Skin epidermis (tissue), 12 donors: ENCODE data around the gene SPRED2.
"Not testable (repeated sequence)": the region's sequence is repeated elsewhere in the genome, so short reads cannot be mapped to it uniquely, and the experiment has no call there.

ENCODE experiments used
- H3K27ac ChIP-seq, 21 experiments: fragments of 200-600 bp; sonication (generic) in 11 of 21; one replicate each; pipeline ENCODE4 v1.5.0; 2020; ENCODE audit warnings: mild to moderate bottlenecking in 3 of 21, inconsistent platforms in 2 of 21, moderate library complexity in 2 of 21
- H3K4me3 ChIP-seq, 7 experiments: fragments of 200-600 bp; sonication (generic) in 2 of 7; one replicate each; pipeline ENCODE4 v1.5.0; 2020; ENCODE audit warnings: inconsistent platforms in 2 of 7, mild to moderate bottlenecking in 2 of 7, moderate library complexity in 1 of 7

The SPRED2 gene

DNA sequence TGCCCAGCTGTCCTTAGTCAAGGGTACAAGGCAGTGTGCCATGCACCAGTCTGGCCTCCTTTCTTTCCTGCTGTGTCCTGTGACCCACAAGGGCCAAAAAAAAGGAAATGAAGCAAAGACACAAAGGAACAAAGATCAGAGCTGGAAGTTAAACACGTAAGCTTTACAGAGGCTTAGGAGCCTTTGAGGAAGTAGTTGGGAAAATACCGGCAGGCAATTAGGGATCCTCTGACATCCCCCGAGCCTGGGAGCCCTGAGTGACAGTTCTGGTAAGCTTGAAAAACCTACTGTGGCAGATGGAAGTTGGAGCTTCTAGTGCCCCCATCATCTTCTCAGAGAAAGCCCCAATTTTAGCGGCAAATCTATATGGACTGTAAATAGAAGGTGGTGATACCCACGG lies 78.5 kb downstream of the SPRED2 start:
- Histone ChIP-seq H3K4me3 (no peak overlapping the region), H3K27ac (no peak overlapping the region)

DNA sequence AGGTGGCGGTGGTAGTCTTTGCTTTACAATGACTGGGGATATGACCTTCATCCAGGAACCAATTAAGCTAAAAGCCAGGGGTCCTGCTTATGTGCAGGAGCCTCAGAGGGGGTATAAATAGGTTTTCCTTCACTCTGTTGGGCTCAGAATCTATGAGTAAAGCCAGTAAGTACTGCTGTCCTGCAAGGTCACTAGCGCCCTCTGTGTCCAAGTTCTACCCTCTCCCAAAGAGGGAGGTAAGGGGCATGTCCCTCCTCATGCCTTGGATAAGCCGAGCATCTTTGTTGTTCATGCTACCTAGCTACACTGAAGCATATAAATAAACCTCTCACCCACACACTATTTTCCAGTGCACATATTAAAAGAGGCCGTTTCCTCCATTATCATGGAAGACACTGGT lies 79.4 kb downstream of the SPRED2 start:
- H3K27ac ChIP-seq, result no peak overlapping the region
- no peak overlapping the region for H3K4me3 ChIP-seq

DNA sequence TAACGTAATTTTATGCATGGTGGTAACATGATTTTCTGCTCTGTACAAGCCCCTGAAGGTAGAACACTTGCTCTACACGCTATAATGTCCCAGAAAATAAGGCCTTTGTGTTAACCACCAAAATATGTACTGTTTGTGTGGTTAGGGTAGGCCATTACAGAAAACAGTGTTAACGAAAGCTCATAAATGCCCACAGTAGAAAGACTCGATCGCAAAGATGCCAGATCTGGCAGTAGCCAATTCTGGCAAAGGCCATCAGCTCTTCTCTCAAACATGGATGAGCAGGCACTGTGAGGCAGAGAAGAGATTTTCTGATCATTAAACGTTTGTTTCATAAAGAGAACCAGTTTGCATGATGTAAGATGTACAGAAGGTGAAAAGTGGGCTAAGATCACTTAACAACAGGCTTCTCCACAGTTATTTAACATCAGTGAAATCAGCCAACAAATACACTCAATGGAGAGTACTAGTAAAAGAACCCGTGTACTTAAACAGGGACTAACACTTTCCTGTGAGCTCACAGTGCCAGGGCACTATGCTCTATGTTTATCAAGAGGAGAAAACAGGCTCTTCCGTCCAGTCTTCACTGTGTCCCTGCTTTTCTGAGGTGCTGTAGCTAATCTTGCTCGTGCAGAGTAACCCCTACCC lies 80.3 kb downstream of the SPRED2 start:
- Histone ChIP-seq H3K27ac (no peak overlapping the region), H3K4me3 (no peak overlapping the region)

DNA sequence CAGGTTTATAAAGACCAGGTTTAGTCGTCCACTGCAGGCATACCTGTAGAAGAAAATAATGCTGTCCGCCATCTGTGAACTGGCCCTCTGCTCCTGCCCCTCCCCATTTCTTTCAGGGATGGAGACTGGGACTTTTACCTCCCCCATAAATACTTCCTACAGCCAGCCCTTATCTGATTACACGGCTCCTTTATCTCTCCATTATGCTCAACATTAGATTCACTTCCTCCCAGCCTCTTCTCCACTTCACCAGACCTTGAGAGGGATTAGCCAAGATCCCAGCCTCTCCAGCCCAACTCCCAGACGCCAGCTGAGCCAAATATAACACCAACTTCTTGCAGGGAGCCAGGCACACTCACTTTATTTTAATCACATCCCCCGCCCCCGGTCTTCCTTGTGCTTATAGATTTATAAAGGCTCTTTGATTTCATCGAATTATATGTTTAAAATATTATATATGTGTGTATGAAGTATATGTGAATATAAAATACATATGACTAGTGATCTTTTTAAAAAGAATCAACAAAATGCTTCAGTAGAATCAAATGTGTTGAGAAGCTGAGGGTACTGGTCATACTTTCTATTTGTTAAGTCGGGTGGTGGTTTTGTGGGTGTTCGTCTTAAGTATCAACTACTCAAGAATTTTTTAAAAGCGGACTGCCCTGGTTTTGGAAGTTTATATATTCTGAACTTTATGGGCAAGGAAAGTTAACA lies 81.0 kb downstream of the SPRED2 start:
- Histone ChIP-seq H3K4me3 (no peak overlapping the region), H3K27ac (no peak overlapping the region)

DNA sequence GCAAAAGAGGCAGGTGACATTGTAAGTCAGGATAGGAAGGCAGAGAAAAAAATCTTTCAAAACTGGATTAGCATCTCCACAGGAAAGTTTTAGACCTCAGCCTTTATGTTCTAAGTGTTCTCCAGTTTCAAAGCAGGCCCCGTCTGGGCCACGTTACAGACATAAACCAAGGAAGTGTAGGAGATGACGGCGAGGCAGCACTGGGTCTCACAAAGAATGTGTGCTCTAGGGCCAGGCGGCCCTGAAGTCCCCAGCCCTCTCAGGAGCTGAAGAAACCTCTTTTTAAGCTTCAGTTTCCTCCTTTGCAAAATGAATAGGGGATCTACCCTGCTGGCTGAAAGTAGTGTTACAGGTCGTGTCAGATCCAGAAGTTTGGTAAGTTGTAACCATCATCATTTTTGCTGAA lies 81.7 kb downstream of the SPRED2 start:
- Histone ChIP-seq H3K27ac (peak overlapping the region in 1 of 21 experiments; percentile 17), H3K4me3 (no peak overlapping the region)

DNA sequence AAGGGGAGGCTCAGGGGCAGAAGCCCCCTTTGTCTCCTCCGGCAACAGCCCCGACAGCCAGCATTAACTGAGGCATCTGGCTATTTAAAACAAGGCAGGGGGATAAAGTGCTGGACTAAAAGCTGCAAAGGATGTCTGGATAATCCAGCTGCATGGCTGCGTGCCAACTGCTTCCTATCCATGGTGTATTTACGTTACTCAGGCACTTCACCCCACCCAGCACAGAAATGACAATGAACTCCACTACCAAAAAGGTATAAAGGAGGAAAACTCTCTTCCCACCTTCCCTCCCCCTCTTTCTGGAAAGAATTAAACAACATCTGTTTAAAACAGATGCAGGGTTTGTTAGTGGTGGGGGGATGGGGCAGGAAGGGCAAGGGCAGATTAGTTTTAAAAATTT lies 82.5 kb downstream of the SPRED2 start:
- H3K27ac ChIP-seq, result peak overlapping the region in 2 of 21 experiments; percentile 20 to 26
- no peak overlapping the region for H3K4me3 ChIP-seq

DNA sequence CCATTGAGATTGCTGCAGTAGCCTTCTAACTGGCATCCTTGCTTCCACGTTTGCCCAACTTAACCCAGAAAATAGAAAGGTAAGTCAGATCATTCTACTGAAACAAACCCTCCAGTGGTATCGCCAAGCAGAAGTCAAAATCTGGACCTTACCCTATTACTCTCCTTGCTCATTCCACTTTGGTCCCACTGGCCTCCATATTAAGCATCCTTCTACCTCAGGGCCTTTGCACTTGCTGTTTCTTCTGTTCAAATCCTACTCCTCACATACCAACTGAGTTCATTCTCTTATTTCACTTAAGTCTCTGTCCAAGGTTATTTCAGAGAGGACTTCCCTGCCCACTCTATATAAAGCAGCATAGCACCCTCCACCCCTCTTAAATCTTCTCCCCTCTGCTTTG lies 84.5 kb downstream of the SPRED2 start:
- Histone ChIP-seq H3K4me3 (no peak overlapping the region), H3K27ac (no peak overlapping the region)

DNA sequence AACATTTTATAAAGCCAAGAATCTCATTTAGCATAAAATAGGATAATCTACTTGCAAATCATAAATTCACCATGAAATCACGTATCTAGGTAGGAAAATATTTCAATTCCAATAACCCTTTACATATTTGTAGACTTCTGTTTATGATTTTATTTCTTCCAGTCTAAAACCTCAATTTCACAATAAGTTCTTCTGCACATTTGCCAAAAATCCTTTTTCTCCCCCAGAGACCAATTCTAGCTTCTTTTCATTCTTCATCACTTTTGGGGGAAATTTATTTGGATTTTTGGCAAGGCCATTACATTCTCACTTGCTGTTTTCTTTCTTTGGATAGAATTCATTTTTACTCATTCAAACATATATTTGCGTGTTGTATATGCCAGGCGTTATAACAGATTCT lies 86.8 kb downstream of the SPRED2 start:
- no peak overlapping the region for H3K27ac ChIP-seq
- no peak overlapping the region for H3K4me3 ChIP-seq

DNA sequence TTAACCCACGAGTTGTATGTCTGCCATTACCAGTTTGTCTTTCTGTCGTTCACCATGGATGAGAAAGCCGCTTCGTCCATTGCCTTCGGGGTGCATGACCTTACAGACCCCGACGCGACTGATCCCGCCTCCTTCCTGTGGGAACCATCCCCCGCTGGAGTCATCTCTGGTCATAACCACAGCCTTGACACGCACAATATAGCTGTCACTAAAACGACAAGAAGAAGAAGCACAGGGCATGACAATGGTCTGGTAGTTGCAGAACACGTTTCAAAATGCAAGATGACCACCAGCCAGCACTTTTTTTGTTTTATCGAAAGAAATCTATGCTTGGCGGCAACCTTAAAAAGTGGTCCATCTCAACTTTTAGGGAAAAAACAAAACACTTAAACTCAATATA lies 87.7 kb downstream of the SPRED2 start:
- Histone ChIP-seq H3K27ac (no peak overlapping the region), H3K4me3 (no peak overlapping the region)

DNA sequence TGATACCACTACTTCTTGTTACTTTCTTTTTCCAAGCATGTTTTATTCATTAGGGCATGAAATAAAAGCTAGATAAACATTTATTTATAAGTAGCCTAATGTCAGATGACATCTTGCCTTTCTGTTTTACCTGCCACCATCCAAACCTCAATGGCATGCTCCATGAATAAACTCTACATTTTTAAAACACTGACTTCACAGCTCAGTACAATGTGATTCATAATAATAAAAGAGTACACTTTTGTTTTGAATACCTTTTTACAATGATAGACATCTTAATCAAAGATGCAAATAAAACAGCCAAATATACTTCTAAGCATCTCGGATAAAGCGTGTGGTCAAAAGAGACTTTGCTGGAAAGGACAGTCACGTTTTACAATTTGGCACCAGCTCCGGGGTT lies 88.2 kb downstream of the SPRED2 start:
- no peak overlapping the region for H3K4me3 ChIP-seq
- no peak overlapping the region for H3K27ac ChIP-seq

DNA sequence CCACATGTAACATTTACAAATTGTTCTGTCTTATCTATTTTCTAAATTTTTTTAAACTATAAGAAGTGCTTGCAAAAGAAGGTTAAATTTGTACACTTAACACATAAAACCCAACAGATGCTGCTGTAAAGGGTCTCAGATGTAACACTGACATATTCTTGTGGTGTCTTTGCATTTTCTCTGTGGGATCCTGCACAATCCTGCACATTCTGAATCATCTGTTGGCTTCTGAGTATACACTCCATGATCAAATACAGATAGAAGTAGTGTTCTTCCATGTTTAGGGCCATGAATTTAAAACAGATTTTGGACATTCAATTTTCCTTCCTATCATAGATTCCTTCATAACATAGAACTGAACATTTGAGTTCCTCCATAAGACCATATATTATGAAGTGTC lies 89.0 kb downstream of the SPRED2 start:
- H3K27ac ChIP-seq, result no peak overlapping the region
- no peak overlapping the region for H3K4me3 ChIP-seq

DNA sequence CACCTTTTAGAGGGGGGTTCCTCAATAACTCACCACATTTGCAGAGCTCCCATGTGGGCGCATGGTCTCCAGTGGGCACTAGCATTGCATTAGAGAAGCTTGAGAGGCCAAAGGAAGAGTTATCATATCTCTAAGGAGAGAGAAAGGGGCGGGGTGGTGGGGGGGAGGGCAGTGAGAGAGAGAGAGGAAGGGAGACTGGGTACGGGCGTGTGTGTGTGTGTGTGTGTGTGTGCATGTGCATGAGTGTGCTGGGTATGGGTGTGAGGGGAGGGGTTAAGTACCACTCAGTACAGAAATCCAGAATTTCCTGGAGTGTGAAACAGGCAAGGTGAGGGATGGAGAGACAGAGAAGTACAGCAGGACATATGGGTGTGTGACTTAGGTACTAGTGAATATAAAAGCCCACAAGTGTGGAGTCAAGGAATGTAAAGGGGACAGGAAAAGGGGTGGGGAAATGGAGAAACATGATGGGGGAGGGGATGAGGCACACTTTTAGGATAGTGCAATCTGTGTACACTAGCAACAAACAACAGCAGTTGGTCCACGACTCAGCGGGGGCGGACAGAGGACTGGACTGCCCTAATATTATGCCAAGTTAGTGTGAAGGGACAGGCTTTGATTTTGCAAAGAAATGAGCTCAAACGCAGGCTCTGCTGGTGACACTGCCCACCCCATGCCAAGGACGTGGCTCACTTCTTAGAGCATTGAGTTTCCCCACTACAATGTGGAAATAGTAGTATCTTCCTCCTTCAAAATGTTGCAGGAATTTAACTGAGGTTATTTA lies 91.3 kb downstream of the SPRED2 start:
- Histone ChIP-seq H3K27ac (no peak overlapping the region), H3K4me3 (no peak overlapping the region)

DNA sequence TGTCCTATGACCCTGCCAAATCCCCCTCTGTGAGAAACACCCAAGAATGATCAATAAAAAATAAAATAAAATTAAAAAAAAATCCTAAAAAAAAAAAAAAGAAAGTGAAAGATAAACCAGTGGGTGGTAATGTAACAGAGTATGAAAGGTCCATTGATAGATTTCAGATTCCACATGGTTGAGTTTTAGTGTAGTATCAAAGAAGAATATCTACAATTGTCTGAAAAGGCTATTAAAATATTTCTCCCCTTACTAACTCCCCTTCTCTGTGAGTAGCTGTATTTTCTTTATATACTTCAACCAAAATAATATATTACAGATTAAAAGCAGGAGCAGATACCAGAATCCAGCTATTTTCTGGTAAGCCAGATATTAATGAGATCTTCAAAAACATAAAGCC lies 92.8 kb downstream of the SPRED2 start:
- no peak overlapping the region for H3K4me3 ChIP-seq

DNA sequence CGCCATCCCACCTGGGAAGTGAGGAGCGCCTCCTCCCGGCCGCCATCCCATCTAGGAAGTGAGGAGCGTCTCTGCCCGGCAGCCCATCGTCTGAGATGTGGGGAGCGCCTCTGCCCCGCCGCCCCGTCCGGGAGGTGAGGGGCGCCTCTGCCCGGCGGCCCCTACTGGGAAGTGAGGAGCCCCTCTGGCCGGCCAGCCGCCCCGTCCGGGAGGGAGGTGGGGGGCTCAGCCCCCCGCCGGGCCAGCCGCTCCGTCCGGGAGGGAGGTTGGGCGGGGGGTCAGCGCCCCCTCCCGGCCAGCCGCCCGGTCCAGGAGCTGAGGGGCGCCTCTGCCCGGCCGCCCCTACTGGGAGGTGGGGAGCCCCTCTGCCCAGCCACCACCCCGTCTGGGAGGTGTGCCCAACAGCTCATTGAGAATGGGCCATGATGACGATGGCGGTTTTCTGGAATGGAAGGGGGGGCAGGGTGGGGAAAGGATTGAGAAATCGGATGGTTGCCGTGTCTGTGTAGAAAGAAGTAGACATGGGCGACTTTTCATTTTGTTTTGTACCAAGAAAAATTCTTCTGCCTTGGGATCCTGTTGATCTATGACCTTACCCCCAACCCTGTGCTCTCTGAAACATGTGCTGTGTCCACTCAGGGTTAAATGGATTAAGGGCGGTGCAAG lies 93.4 kb downstream of the SPRED2 start:
- not testable (repeated sequence) for H3K4me3 ChIP-seq, H3K27ac ChIP-seq

More for the DNA sequence above, 92.8 kb downstream of the SPRED2 start:
- H3K27ac ChIP-seq, result no peak overlapping the region

DNA sequence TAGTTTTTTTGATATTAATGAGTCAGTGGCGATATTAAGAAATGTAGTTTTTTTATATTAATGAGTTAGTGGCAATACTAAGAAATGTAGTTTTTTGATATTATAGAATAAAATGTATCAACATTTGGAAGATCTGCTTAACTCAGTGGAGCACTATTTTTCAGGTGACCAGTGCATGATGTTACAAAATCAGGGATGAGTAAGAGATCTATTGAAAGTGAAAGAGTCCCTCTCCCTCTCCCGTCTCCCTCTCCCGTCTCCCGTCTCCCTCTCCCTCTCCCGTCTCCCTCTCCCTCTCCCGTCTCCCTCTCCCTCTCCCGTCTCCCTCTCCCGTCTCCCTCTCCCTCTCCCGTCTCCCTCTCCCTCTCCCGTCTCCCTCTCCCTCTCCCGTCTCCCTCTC lies 94.5 kb downstream of the SPRED2 start:
- H3K27ac ChIP-seq, result not testable (repeated sequence)

DNA sequence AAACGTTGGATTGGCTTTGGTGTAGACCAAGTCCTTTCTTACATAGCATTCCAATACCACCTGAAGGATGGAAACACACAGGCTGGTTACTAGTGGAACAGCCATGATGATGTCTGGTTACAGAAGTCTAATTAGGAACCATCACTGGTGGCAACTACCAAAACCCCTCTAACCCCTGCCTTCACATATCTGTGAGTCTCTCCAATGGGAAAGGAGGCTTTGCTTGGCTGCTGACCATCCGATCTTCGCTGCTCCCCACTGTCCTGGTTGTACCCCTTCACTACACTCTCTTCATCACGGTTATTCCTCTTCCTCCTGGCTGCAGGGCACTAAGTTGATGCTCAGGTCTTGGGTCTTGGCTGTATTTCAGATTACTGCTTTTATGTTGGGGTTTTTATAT lies 97.7 kb downstream of the SPRED2 start:
- no peak overlapping the region for H3K4me3 ChIP-seq
- no peak overlapping the region for H3K27ac ChIP-seq

More for the DNA sequence above, 94.5 kb downstream of the SPRED2 start:
- H3K4me3 ChIP-seq, result not testable (repeated sequence)

DNA sequence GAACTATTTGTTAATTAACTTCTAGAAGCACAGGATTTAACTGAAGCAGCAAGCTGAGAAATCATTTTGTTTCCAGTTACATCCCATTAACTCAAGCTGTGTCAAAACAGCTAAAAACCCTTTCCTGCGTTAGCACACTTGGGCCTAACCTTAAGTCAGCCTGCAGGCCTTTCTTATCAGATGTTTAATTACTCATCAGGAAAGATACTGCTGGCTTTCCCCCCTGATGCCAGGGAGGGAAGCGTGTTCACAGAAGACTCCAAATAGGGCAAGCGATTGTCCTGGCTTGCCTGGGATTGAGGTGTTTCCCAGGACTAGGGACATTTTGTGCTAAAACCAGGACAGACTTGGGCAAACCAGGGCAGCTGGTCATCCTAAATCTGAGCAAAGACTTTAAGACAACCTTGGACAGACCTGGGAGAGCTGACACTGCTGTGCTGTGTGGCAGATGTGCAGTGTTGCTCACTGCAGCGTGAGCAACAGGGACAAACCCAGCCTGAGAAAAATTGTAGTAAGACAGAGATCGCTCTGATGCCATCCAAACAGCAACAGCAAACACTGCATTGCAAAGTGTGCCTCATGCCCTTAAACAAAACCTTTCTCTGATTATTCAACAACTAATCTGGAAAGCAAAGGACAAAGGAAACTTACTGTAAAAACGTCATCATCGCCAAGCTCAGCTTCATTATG lies 100.9 kb downstream of the SPRED2 start:
- H3K4me3 ChIP-seq, result no peak overlapping the region
- H3K27ac ChIP-seq, result no peak overlapping the region

DNA sequence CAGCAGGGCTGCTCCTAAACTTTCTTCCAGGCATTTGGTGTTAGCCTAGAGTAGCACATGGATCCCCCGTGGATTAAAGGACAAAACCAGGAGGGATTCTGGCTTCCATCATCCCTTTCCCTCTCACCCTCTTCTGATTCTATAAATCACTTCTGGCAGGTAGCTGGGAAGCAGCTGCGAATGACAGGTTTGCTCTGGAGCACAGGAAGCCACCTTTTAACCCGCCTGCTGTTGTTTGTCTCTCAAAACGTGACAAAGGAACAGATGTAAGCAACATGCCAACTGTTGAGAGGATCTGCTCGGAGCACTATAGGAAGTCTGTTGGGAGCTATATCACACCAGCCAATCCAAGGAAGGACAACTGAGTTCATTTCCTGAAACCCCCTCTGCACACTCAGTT lies 102.9 kb downstream of the SPRED2 start:
- Histone ChIP-seq H3K4me3 (no peak overlapping the region), H3K27ac (no peak overlapping the region)

DNA sequence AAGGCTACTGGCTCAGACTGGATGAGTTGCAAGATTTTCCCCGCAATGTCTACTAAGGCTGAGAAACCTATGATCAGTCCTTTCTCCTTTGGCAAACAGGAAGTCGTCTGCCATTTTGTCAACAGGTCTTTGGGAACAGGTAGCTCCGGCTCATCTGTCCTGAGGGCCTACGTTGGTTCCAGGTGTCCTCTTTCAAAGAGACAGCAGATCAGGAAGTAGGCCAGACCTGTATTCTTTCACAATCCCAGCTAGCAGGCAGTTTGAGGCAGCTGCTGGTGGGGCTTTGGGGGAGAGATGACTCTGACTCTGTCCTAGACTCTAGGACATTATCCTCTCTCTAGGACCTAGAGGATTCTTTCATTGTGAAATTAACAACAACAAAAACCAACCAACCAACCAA lies 106.1 kb downstream of the SPRED2 start:
- no peak overlapping the region for H3K4me3 ChIP-seq
- H3K27ac ChIP-seq, result no peak overlapping the region

DNA sequence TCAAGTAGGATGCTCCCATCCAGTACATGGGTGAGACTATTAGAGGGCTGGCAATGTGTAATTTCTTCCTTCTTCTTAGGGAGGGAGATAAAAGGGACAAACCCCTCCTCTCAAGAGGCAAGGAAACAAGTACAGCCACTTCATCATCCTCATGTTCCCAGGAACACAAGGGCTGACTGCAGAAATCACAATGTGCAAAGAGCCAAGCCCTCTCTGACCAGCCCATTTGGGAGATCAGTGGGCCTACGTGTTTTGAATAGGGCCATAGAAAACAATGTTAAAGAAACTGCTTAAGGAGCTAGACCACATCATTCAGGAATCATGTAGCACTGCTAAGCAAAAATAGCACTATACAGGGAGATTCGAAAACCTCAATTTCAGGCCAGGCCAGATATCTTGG lies 107.3 kb downstream of the SPRED2 start:
- Histone ChIP-seq H3K4me3 (no peak overlapping the region), H3K27ac (no peak overlapping the region)
